Body of pancreas (tissue), 4 donors: ENCODE measurements around the gene ASPG.

ENCODE experiments used
- CTCF ChIP-seq, 7 experiments: fragments of 450-650 bp in 4 of 7; fragments of 200-600 bp in 3 of 7; sonication (generic) in 3 of 7; IDR thresholded peaks; one replicate each; pipeline ENCODE4 v1.5.1; 2016 to 2019; ENCODE audit warnings: antibody characterized with exemption in 7 of 7
- POLR2A ChIP-seq, 3 donors: fragments of 450-650 bp; IDR thresholded peaks; one replicate each; pipeline ENCODE4 v1.6.1; 2016; ENCODE audit warnings: antibody characterized with exemption in 3 of 3, mild to moderate bottlenecking in 2 of 3

GRCh38 chr14:104116756-104117340, 31.3 kb downstream of the ASPG start:
- TF ChIP-seq CTCF (IDR thresholded peaks at IDR 0.05) = no peak
- peak in 1 of 3 donors; percentile 34 for TF ChIP-seq POLR2A (IDR thresholded peaks at IDR 0.05)
